HL-60 (cell line): ENCODE data around the gene VSX2.
"Not testable (repeated sequence)": the region's sequence is repeated elsewhere in the genome, so short reads cannot be mapped to it uniquely, and the experiment has no call there.

Experiments used
- DNase-seq, 2 experiments: peaks; one replicate each; pipeline ENCODE4 v3.0.0-alpha.2; 2010 to 2020; ENCODE audit warnings: low read depth in 1 of 2, low spot score in 1 of 2
- H3K27ac ChIP-seq: fragments of 250-450 bp; sonication (Bioruptor Pico); replicated peaks from 2 replicates; pipeline ENCODE4 v1.5.1; 2020; ENCODE audit warnings: mild to moderate bottlenecking, moderate library complexity
- H3K27me3 ChIP-seq: fragments of 250-450 bp; sonication (Bioruptor Pico); 2 replicates; pipeline ENCODE4 v1.5.1; 2021; ENCODE audit warnings: mild to moderate bottlenecking, moderate library complexity; ENCODE audit not compliant: insufficient read depth, poor library complexity, severe bottlenecking
- H3K4me3 ChIP-seq: replicated peaks from 2 replicates; pipeline ENCODE4 v1.5.1; 2011; ENCODE audit warnings: mild to moderate bottlenecking, control low read depth, low read length; ENCODE audit not compliant: insufficient read depth
- GABPA ChIP-seq: IDR thresholded peaks from 2 replicates; pipeline ENCODE4 v1.6.1; 2012; ENCODE audit warnings: low read depth
- POLR2AphosphoS5 ChIP-seq: IDR thresholded peaks from 2 replicates; pipeline ENCODE4 v1.6.1; 2012; ENCODE audit warnings: low read depth
- SPI1 ChIP-seq: IDR thresholded peaks from 2 replicates; pipeline ENCODE4 v1.6.1; 2012; ENCODE audit warnings: low read depth, mild to moderate bottlenecking, borderline replicate concordance
- TF ChIP-seq, protein P1 (sequence below): IDR thresholded peaks from one replicate; pipeline ENCODE4 v1.5.1; 2011; ENCODE audit warnings: low read length, control low read depth, inconsistent platforms; ENCODE audit not compliant: insufficient read depth
- TF ChIP-seq, protein P2 (sequence below): IDR thresholded peaks from 2 replicates; pipeline ENCODE4 v1.6.1; 2012; ENCODE audit warnings: low read depth; ENCODE audit not compliant: insufficient replicate concordance

The VSX2 gene

DNA sequence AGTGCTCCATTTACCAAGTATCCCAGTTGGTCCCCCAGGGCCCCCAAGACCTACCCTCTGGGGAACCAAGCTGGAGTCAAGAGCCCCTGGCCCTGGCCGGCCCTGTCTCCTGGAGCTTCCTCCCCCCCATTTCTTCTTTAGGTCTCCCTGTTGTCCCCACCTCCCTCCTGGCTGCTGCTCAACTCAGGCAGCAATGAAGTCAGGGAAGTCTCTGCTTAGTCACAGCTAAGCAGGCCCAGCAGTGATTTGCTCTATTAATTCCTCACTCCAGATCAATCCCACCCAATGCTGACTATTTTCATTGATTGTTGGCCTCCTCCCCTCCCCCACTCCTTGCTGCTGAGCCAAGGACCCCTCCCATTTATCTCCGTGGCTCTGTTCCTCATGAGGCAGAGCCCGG lies 28.3 kb downstream of the VSX2 start:
- TF ChIP-seq, protein P1, sequence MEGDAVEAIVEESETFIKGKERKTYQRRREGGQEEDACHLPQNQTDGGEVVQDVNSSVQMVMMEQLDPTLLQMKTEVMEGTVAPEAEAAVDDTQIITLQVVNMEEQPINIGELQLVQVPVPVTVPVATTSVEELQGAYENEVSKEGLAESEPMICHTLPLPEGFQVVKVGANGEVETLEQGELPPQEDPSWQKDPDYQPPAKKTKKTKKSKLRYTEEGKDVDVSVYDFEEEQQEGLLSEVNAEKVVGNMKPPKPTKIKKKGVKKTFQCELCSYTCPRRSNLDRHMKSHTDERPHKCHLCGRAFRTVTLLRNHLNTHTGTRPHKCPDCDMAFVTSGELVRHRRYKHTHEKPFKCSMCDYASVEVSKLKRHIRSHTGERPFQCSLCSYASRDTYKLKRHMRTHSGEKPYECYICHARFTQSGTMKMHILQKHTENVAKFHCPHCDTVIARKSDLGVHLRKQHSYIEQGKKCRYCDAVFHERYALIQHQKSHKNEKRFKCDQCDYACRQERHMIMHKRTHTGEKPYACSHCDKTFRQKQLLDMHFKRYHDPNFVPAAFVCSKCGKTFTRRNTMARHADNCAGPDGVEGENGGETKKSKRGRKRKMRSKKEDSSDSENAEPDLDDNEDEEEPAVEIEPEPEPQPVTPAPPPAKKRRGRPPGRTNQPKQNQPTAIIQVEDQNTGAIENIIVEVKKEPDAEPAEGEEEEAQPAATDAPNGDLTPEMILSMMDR: no peak
- TF ChIP-seq POLR2AphosphoS5 (no peak), SPI1 (no peak), GABPA (no peak)
- TF ChIP-seq, protein P2, sequence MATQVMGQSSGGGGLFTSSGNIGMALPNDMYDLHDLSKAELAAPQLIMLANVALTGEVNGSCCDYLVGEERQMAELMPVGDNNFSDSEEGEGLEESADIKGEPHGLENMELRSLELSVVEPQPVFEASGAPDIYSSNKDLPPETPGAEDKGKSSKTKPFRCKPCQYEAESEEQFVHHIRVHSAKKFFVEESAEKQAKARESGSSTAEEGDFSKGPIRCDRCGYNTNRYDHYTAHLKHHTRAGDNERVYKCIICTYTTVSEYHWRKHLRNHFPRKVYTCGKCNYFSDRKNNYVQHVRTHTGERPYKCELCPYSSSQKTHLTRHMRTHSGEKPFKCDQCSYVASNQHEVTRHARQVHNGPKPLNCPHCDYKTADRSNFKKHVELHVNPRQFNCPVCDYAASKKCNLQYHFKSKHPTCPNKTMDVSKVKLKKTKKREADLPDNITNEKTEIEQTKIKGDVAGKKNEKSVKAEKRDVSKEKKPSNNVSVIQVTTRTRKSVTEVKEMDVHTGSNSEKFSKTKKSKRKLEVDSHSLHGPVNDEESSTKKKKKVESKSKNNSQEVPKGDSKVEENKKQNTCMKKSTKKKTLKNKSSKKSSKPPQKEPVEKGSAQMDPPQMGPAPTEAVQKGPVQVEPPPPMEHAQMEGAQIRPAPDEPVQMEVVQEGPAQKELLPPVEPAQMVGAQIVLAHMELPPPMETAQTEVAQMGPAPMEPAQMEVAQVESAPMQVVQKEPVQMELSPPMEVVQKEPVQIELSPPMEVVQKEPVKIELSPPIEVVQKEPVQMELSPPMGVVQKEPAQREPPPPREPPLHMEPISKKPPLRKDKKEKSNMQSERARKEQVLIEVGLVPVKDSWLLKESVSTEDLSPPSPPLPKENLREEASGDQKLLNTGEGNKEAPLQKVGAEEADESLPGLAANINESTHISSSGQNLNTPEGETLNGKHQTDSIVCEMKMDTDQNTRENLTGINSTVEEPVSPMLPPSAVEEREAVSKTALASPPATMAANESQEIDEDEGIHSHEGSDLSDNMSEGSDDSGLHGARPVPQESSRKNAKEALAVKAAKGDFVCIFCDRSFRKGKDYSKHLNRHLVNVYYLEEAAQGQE: no peak
- no peak for DNase-seq
- H3K4me3 ChIP-seq: no peak overlapping the region

DNA sequence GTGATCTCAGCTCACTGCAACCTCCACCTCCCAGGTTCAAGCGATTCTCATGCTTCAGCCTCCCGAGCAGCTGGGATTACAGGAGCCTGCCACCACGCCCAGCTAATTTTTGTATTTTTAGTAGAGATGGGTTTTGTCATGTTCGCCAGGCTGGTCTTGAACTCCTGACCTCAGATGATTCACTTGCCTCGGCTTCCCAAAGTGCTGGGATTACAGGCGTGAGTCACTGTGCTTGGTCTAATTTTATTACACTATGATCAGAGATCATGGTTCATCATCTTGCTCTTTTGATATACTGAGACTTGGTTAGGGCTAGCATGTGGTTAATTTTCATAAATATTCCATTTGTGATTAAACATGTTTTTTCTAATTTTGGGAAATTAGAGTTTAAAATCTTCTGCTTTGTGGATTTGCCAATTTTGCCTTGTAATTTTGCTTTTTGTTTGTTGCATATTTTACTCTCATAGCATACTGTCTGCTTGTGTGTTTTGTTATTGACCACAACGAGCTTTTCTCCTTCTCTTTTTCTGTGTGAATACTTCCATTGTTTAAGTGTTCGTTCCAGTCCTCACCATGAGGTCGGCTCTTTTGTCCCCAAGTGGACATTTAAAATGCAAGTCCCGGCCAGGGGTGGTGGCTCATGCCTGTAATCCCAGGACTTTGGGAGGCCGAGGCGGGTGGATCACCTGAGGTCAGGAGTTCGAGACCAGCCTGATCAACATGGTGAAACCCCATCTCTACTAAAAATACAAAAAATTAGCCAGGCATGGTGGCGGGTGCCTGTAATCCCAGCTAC lies 31.3 kb downstream of the VSX2 start:
- not testable (repeated sequence) for DNase-seq

More for the DNA sequence above, 28.3 kb downstream of the VSX2 start:
- Histone ChIP-seq H3K27ac (no peak overlapping the region), H3K27me3 (no peaks in the 10 kb centered on the region)

DNA sequence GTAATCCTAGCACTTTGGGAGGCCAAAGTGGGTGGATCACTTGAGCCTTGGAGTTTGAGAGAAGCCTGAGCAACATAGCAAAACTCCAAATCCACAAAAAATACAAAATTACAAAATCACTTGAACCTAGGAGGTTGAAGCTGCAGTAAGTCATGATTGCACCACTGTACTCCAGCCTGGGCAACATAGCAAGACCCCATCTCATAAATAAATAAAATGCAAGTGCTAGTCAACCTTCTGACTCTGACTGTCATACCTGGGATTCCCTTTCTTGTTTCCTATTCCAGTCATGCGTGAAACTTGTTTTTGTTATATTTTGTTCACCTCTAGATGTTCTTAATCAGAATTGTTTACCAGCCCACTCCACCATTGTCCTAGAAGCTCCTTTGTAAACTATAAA lies 32.1 kb downstream of the VSX2 start:
- no peak overlapping the region for H3K27ac ChIP-seq
- H3K4me3 ChIP-seq: no peak overlapping the region
- TF ChIP-seq SPI1 (no peak), POLR2AphosphoS5 (no peak), GABPA (no peak)
- TF ChIP-seq, protein P1: no peak
- TF ChIP-seq, protein P2: no peak
- no peak for DNase-seq
- no peaks in the 10 kb centered on the region for H3K27me3 ChIP-seq

More for the DNA sequence above, 31.3 kb downstream of the VSX2 start:
- H3K27ac ChIP-seq, H3K27me3 ChIP-seq, H3K4me3 ChIP-seq: not testable (repeated sequence)

DNA sequence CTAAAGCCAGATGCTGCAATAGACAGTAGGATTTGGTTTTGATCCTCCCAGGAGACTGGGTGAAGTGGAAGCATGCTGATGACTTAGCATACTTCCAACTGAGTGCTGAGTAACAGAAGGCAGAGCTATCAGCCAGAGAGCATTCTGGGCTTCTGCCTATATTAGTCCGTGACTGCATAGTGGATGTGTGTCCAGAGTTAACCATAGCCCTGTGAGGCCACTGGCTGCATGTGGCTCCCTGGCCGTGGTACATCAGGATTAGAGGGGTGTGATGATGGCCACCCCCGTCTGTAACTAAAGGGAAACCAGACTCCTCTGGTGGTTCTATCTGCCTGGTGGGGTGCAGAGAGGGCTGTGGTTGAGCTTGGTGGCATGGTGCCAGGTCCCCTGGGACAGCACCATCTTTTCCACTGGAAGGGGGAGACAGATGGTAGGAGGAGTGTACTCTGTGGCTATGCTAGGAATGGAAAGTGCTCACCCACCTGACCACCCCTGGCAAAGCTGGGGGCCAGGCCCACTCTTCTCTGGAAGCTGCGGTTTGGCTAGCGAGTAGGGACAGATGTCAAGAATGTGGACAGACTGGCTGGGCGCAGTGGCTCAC lies 36.1 kb downstream of the VSX2 start:
- H3K4me3 ChIP-seq: no peak overlapping the region
- H3K27me3 ChIP-seq: no peaks in the 10 kb centered on the region
- H3K27ac ChIP-seq: no peak overlapping the region
- DNase-seq: no peak
- TF ChIP-seq, protein P2: no peak
- no peak for TF ChIP-seq SPI1
- TF ChIP-seq, protein P1: no peak
